KMS-11 (cell line): Measurements from ENCODE around the gene GPR176.

Experiments
- H2AFZ ChIP-seq: fragments of 200-600 bp; sonication (generic); 2 replicates; pipeline ENCODE4 v1.6.1; 2016; ENCODE audit warnings: antibody characterized with exemption, mixed run types, low read depth
- H3K27ac ChIP-seq: fragments of 200-600 bp; sonication (generic); 2 replicates; pipeline ENCODE4 v1.6.1; 2016; ENCODE audit warnings: mild to moderate bottlenecking, mixed run types
- H3K27me3 ChIP-seq: fragments of 200-600 bp; sonication (generic); 2 replicates; pipeline ENCODE4 v1.6.1; 2017; ENCODE audit warnings: mild to moderate bottlenecking, low read depth, mixed run types, moderate library complexity; ENCODE audit not compliant: insufficient read depth
- H3K36me3 ChIP-seq: fragments of 200-600 bp; sonication (generic); 2 replicates; pipeline ENCODE4 v1.6.1; 2017; ENCODE audit warnings: mild to moderate bottlenecking, mixed run types; ENCODE audit not compliant: insufficient read depth
- H3K4me1 ChIP-seq: fragments of 200-600 bp; sonication (generic); 2 replicates; pipeline ENCODE4 v1.6.1; 2016; ENCODE audit warnings: mild to moderate bottlenecking, low read depth, mixed run types; ENCODE audit not compliant: poor library complexity, severe bottlenecking
- H3K4me2 ChIP-seq: fragments of 200-600 bp; sonication (generic); 2 replicates; pipeline ENCODE4 v1.7.0; 2016; ENCODE audit warnings: mild to moderate bottlenecking, mixed run types
- H3K4me3 ChIP-seq: fragments of 200-600 bp; sonication (generic); IDR thresholded peaks from 2 replicates; pipeline ENCODE4 v1.6.1; 2017; ENCODE audit warnings: low read depth, low read length, mixed read lengths; ENCODE audit not compliant: insufficient read depth
- H3K79me2 ChIP-seq: fragments of 200-600 bp; sonication (generic); 2 replicates; pipeline ENCODE4 v1.6.1; 2016; ENCODE audit warnings: low read depth, mixed run types; ENCODE audit not compliant: insufficient read depth
- H3K9ac ChIP-seq: fragments of 200-600 bp; sonication (generic); 2 replicates; pipeline ENCODE4 v1.6.1; 2016; ENCODE audit warnings: mild to moderate bottlenecking, mixed run types
- H4K20me1 ChIP-seq: fragments of 200-600 bp; sonication (generic); 2 replicates; pipeline ENCODE4 v1.6.1; 2016; ENCODE audit warnings: mild to moderate bottlenecking, mixed run types; ENCODE audit not compliant: insufficient read depth
- CTCF ChIP-seq: fragments of 200-600 bp; sonication (generic); conservative IDR thresholded peaks from 2 replicates; pipeline ENCODE4 v1.6.1; 2017; ENCODE audit warnings: low read depth, mild to moderate bottlenecking, antibody characterized with exemption, low read length, moderate library complexity, mixed read lengths

The GPR176 gene

GRCh38 chr15:39888243-39888642 is 31.8 kb downstream of the GPR176 start:
- H3K4me3 ChIP-seq = no peak overlapping the region
- no peaks in the 10 kb centered on the region for H4K20me1 ChIP-seq
- H2AFZ ChIP-seq = no peak overlapping the region
- H3K4me2 ChIP-seq = no peak overlapping the region
- no peaks in the 10 kb centered on the region for H3K79me2 ChIP-seq
- no peak overlapping the region for H3K27ac ChIP-seq
- TF ChIP-seq CTCF = no peak
- H3K9ac ChIP-seq = no peak overlapping the region
- H3K36me3 ChIP-seq = no peaks in the 10 kb centered on the region
- no peaks in the 10 kb centered on the region for H3K27me3 ChIP-seq
- H3K4me1 ChIP-seq = no peaks in the 10 kb centered on the region

GRCh38 chr15:39887832-39888231 is 32.2 kb downstream of the GPR176 start:
- H3K27ac ChIP-seq = no peak overlapping the region

GRCh38 chr15:39887211-39887610 is 32.9 kb downstream of the GPR176 start:
- Histone ChIP-seq H3K4me2 (no peak overlapping the region), H3K4me3 (no peak overlapping the region), H3K36me3 (no peaks in the 10 kb centered on the region), H3K4me1 (no peaks in the 10 kb centered on the region), H3K79me2 (no peaks in the 10 kb centered on the region), H3K9ac (no peak overlapping the region), H3K27ac (no peak overlapping the region), H2AFZ (no peak overlapping the region), H4K20me1 (no peaks in the 10 kb centered on the region), H3K27me3 (no peaks in the 10 kb centered on the region)
- no peak for TF ChIP-seq CTCF

More at GRCh38 chr15:39887832-39888231, 32.2 kb downstream of the GPR176 start:
- H3K4me3 ChIP-seq = no peak overlapping the region
- H3K4me2 ChIP-seq = no peak overlapping the region
- no peak for TF ChIP-seq CTCF
- H3K4me1 ChIP-seq = no peaks in the 10 kb centered on the region
- H4K20me1 ChIP-seq = no peaks in the 10 kb centered on the region
- no peaks in the 10 kb centered on the region for H3K36me3 ChIP-seq
- H3K79me2 ChIP-seq = no peaks in the 10 kb centered on the region
- H2AFZ ChIP-seq = no peak overlapping the region
- H3K27me3 ChIP-seq = no peaks in the 10 kb centered on the region
- H3K9ac ChIP-seq = no peak overlapping the region

GRCh38 chr15:39886418-39886817 is 33.6 kb downstream of the GPR176 start:
- no peaks in the 10 kb centered on the region for H3K36me3 ChIP-seq
- H3K27ac ChIP-seq = no peak overlapping the region
- no peak overlapping the region for H3K9ac ChIP-seq
- no peak overlapping the region for H3K4me3 ChIP-seq
- H2AFZ ChIP-seq = no peak overlapping the region
- TF ChIP-seq CTCF = no peak
- no peaks in the 10 kb centered on the region for H4K20me1 ChIP-seq
- H3K4me1 ChIP-seq = no peaks in the 10 kb centered on the region
- no peaks in the 10 kb centered on the region for H3K27me3 ChIP-seq
- H3K4me2 ChIP-seq = no peak overlapping the region
- no peaks in the 10 kb centered on the region for H3K79me2 ChIP-seq
